H9 (cell line): Measurements from ENCODE around the gene GCK. TPM values are rescaled to one million over a fixed set of nuclear protein-coding genes. Genes with fewer than 3 reads are reported as not detected.

ENCODE experiments used
- DNase-seq: peaks from one replicate; pipeline ENCODE4 v3.0.0-alpha.2; 2017
- H2AFZ ChIP-seq: one replicate; pipeline ENCODE4 v1.6.1; 2013; ENCODE audit warnings: mild to moderate bottlenecking, low read length, control low read depth, moderate library complexity
- H2AK5ac ChIP-seq: 2 replicates; pipeline ENCODE4 v1.6.1; 2013; ENCODE audit warnings: low read length, control low read depth, mixed read lengths; ENCODE audit not compliant: insufficient read length
- H2BK120ac ChIP-seq: one replicate; pipeline ENCODE4 v1.6.1; 2013; ENCODE audit warnings: low read depth, mild to moderate bottlenecking, low read length, control low read depth, inconsistent platforms; ENCODE audit not compliant: poor library complexity, severe bottlenecking
- H2BK12ac ChIP-seq: 2 replicates; pipeline ENCODE4 v1.6.1; 2013; ENCODE audit warnings: low read length, control low read depth, mixed read lengths, low read depth; ENCODE audit not compliant: insufficient read length
- H2BK15ac ChIP-seq: 2 replicates; pipeline ENCODE4 v1.6.1; 2013; ENCODE audit warnings: low read depth, low read length, control low read depth
- H2BK20ac ChIP-seq: one replicate; pipeline ENCODE4 v1.6.1; 2013; ENCODE audit warnings: low read depth, mild to moderate bottlenecking, low read length, control low read depth, inconsistent platforms; ENCODE audit not compliant: poor library complexity, severe bottlenecking
- H2BK5ac ChIP-seq: 2 replicates; pipeline ENCODE4 v1.6.1; 2013; ENCODE audit warnings: low read length, control low read depth, mixed read lengths; ENCODE audit not compliant: insufficient read length
- H3K14ac ChIP-seq: 2 replicates; pipeline ENCODE4 v1.6.1; 2013; ENCODE audit warnings: low read length, control low read depth; ENCODE audit not compliant: insufficient read depth
- H3K18ac ChIP-seq: 2 replicates; pipeline ENCODE4 v1.6.1; 2013; ENCODE audit warnings: low read depth, mild to moderate bottlenecking, mixed read lengths, low read length, control low read depth; ENCODE audit not compliant: insufficient read length
- H3K23ac ChIP-seq: 2 replicates; pipeline ENCODE4 v1.6.1; 2013; ENCODE audit warnings: low read length, control low read depth, mixed read lengths, low read depth; ENCODE audit not compliant: insufficient read length
- H3K23me2 ChIP-seq: 2 replicates; pipeline ENCODE4 v1.6.1; 2013; ENCODE audit warnings: low read depth, mild to moderate bottlenecking, mixed read lengths, low read length, control low read depth; ENCODE audit not compliant: insufficient read length, poor library complexity, severe bottlenecking
- H3K27ac ChIP-seq: 2 replicates; pipeline ENCODE4 v1.5.1; 2013; ENCODE audit warnings: low read length, control low read depth, mixed read lengths, low read depth; ENCODE audit not compliant: insufficient read length
- H3K27me3 ChIP-seq: 2 replicates; pipeline ENCODE4 v1.6.1; 2013; ENCODE audit warnings: low read length, control low read depth, inconsistent platforms; ENCODE audit not compliant: insufficient read depth
- H3K4ac ChIP-seq: 2 replicates; pipeline ENCODE4 v1.6.1; 2013; ENCODE audit warnings: low read depth, mild to moderate bottlenecking, control low read depth, inconsistent platforms, low read length, moderate library complexity
- H3K4me1 ChIP-seq: 2 replicates; pipeline ENCODE4 v1.6.1; 2013; ENCODE audit warnings: low read length, control low read depth, inconsistent platforms; ENCODE audit not compliant: insufficient read depth
- H3K4me2 ChIP-seq: 2 replicates; pipeline ENCODE4 v1.6.1; 2013; ENCODE audit warnings: low read length, control low read depth, mixed read lengths; ENCODE audit not compliant: insufficient read length, insufficient read depth
- H3K56ac ChIP-seq: 2 replicates; pipeline ENCODE4 v1.6.1; 2013; ENCODE audit warnings: low read depth, mild to moderate bottlenecking, mixed read lengths, low read length, control low read depth; ENCODE audit not compliant: insufficient read length
- H3K79me1 ChIP-seq: 2 replicates; pipeline ENCODE4 v1.6.1; 2013; ENCODE audit warnings: low read depth, mild to moderate bottlenecking, moderate library complexity, low read length, control low read depth, inconsistent platforms; ENCODE audit not compliant: insufficient read depth, poor library complexity, severe bottlenecking
- H3K79me2 ChIP-seq: 2 replicates; pipeline ENCODE4 v1.6.1; 2013; ENCODE audit warnings: low read length, control low read depth, inconsistent platforms; ENCODE audit not compliant: insufficient read depth
- H3K9ac ChIP-seq: 2 replicates; pipeline ENCODE4 v1.6.1; 2013; ENCODE audit warnings: low read length, control low read depth, mixed read lengths; ENCODE audit not compliant: insufficient read length; ENCODE audit errors: extremely low read depth
- H3K9me3 ChIP-seq: one replicate; pipeline ENCODE4 v1.6.1; 2013; ENCODE audit warnings: low read depth, low read length, inconsistent platforms; ENCODE audit not compliant: control insufficient read depth
- H3T11ph ChIP-seq: one replicate; pipeline ENCODE4 v1.6.1; 2013; ENCODE audit warnings: mild to moderate bottlenecking, low read length, control low read depth, inconsistent platforms
- H4K20me1 ChIP-seq: one replicate; pipeline ENCODE4 v1.6.1; 2013; ENCODE audit not compliant: control insufficient read depth, insufficient read length, insufficient read depth
- H4K5ac ChIP-seq: 2 replicates; pipeline ENCODE4 v1.6.1; 2013; ENCODE audit warnings: low read depth, mild to moderate bottlenecking, mixed read lengths, low read length, control low read depth; ENCODE audit not compliant: insufficient read length
- H4K8ac ChIP-seq: replicated peaks from 2 replicates; pipeline ENCODE4 v1.6.1; 2013; ENCODE audit warnings: low read length, control low read depth, mixed read lengths, low read depth; ENCODE audit not compliant: insufficient read length
- H4K91ac ChIP-seq: 2 replicates; pipeline ENCODE4 v1.6.1; 2013; ENCODE audit warnings: low read depth, mild to moderate bottlenecking, moderate library complexity, mixed read lengths, low read length, control low read depth; ENCODE audit not compliant: insufficient read length
- H3K27ac Mint-ChIP-seq, 3 experiments: 2 replicates in 2 of 3; 3 replicates in 1 of 3; pipeline ENCODE4 v1.8.0; 2020 to 2021; ENCODE audit warnings: mixed read lengths in 3 of 3, mild to moderate bottlenecking in 1 of 3, moderate library complexity in 1 of 3
- H3K27me3 Mint-ChIP-seq: 2 replicates; pipeline ENCODE4 v1.8.0; 2021; ENCODE audit warnings: low read depth, mild to moderate bottlenecking, moderate library complexity, mixed read lengths
- H3K36me3 Mint-ChIP-seq, 3 experiments: 2 replicates in 2 of 3; 3 replicates in 1 of 3; pipeline ENCODE4 v1.8.0; 2020 to 2021; ENCODE audit warnings: low read depth in 3 of 3, mixed read lengths in 3 of 3; ENCODE audit not compliant: insufficient read depth in 1 of 3
- H3K4me1 Mint-ChIP-seq, 2 experiments: 2 replicates each; pipeline ENCODE4 v1.8.0; 2020; ENCODE audit warnings: mixed read lengths in 2 of 2
- H3K4me3 Mint-ChIP-seq, 2 experiments: 2 replicates in 1 of 2; 3 replicates in 1 of 2; pipeline ENCODE4 v1.8.0; 2020 to 2021; ENCODE audit warnings: mild to moderate bottlenecking in 2 of 2, mixed read lengths in 2 of 2, moderate library complexity in 1 of 2
- H3K9me3 Mint-ChIP-seq, 2 experiments: 2 replicates in 1 of 2; 3 replicates in 1 of 2; pipeline ENCODE4 v1.8.0; 2020; ENCODE audit warnings: mild to moderate bottlenecking in 2 of 2, mixed read lengths in 2 of 2, moderate library complexity in 1 of 2
- CTCF ChIP-seq: fragments of 200-600 bp; sonication (generic); conservative IDR thresholded peaks from 3 replicates; pipeline ENCODE4 v1.8.0; 2021; ENCODE audit warnings: antibody characterized with exemption, mild to moderate bottlenecking
- WGBS: extraction: QIAGEN DNeasy Blood & Tissue Kit; methylation state at CpG from one replicate; pipeline ENCODE4 v1.1.7; 2013; ENCODE audit warnings: missing lambda C conversion rate, low lambda C conversion rate, mixed read lengths; ENCODE audit not compliant: insufficient read length; ENCODE audit errors: extremely low coverage; 5-methylcytosine and 5-hydroxymethylcytosine counted together
- total RNA-seq: library from RNA; stranded (reverse); gene quantifications from 2 replicates; pipeline ENCODE4 v1.2.1, GENCODE V29; 2021

GCK gene
- total RNA-seq, 1 experiment from 2014 or later, result 0.98 TPM

GRCh38 chr7:44216521-44217222 is 27.4 kb upstream of the GCK start:
- WGBS, result no CpG with 5 or more reads among the region's 13 CpGs

More at GRCh38 chr7:44216521-44217222, 27.4 kb upstream of the GCK start:
- Histone ChIP-seq H3K56ac (no peak overlapping the region), H2AK5ac (no peak overlapping the region), H3K9ac (no peak overlapping the region), H3K27me3 (no peaks in the 10 kb centered on the region), H2BK120ac (no peak overlapping the region), H2BK20ac (no peak overlapping the region), H3K4me1 (no peaks in the 10 kb centered on the region), H4K5ac (no peak overlapping the region), H3K4ac (no peak overlapping the region), H2BK5ac (no peak overlapping the region), H3K79me2 (no peaks in the 10 kb centered on the region), H4K91ac (no peak overlapping the region), H3K23me2 (no peaks in the 10 kb centered on the region), H3K23ac (no peak overlapping the region), H3K14ac (no peak overlapping the region; the same call in 1 of the 2 replicates), H2AFZ (no peak overlapping the region), H2BK12ac (no peak overlapping the region), H2BK15ac (no peak overlapping the region), H3K27ac (no peak overlapping the region), H4K8ac (no peak overlapping the region), H3K79me1 (no peaks in the 10 kb centered on the region), H3K4me2 (no peak overlapping the region), H4K20me1 (no peaks in the 10 kb centered on the region), H3K9me3 (no peaks in the 10 kb centered on the region), H3T11ph (no peak overlapping the region), H3K18ac (no peak overlapping the region)
- H3K36me3 Mint-ChIP-seq, result peaks cover 6 to 11% (median 9%) of the 10 kb centered on the region in 3 experiments
- no peaks in the 10 kb centered on the region for H3K27me3 Mint-ChIP-seq
- H3K27ac Mint-ChIP-seq, result peak overlapping the region in 2 of 3 experiments; percentile 70 to 72; a peak in 2 of 7 replicates
- DNase-seq, result peak; percentile 28
- peaks cover 28 to 56% of the 10 kb centered on the region in 2 experiments for H3K4me1 Mint-ChIP-seq
- H3K4me3 Mint-ChIP-seq, result no peak overlapping the region
- no peak for TF ChIP-seq CTCF
- no peaks in the 10 kb centered on the region; a peak in 1 of 5 replicates for H3K9me3 Mint-ChIP-seq
